ENCODE results near the gene AWAT1.
"Not testable (repeated sequence)": the region's sequence is repeated elsewhere in the genome, so short reads cannot be mapped to it uniquely, and the experiment has no call there.

AWAT1 gene

DNA sequence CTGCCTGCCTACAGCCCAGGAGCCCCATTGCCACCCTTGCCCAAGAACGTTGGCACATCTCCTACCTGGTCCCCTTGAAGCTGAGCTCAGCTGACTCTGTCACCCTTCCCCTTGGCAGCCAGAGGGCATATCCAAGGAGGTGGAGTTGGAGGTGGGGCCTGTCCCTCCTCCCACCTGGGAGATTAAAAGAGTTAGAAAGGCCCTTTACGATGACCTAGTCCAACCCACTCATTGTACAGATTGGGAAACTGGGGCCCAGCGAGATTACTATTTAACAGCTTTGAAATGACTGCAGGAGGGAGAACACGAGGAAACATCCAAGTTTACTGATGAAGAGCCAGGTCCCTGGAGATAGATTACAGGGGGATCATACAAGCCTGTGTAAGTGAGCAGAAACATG, 25.6 kb downstream of the AWAT1 start, which contains the start of gene P2RY4:
TSS of gene P2RY4 (minus strand) at position 101 of the 400 bp plus-strand sequence. CDS start 580 bp downstream, outside the sequence.
- DNase-seq (ENCODE audit: extremely low read depth in 1 of 2, low read depth in 1 of 2), result no peak

DNA sequence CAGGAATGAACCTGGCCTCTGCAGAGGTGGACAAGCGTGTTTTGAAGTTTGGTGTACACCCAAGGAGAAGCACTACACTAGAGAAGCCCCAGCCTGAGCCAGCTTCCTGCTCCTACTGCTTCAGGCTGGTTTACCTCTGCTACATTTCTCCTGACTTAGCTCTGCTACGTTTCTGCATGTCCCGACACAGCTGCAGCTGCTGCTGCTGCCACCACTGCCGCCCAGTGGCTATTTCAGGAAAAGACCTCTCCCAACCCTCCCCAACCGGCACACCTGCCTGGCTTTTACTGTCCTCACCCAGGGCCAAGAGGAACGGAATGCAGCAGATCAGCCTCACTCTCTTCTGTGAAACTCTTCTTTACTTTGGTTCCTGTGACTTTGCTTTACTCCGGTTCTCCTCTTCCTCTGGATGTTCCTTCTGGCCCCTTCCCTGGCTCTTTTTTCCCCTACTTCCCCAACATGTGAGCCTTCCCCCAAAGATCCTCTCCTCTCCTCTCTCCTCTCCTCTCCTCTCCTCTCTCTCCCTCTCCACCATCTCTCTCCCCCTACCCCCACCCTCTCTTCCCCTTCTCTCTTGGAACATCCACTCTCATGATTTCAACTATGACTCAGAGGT, 28.6 kb downstream of the AWAT1 start:
- peak in 1 of 2 donors; percentile 6 for DNase-seq (ENCODE audit: extremely low read depth in 1 of 2, low read depth in 1 of 2)

GRCh38 chrX:70264784-70265183, 30.3 kb downstream of the AWAT1 start:
- DNase-seq (ENCODE audit: extremely low read depth in 1 of 2, low read depth in 1 of 2), result no peak

GRCh38 chrX:70268034-70268433, 33.6 kb downstream of the AWAT1 start, which contains the start of gene ARR3:
Gene ARR3 (plus strand): TSS chrX:70268334. CDS start chrX:70269386, 1,052 bp downstream.
- DNase-seq (ENCODE audit: extremely low read depth in 1 of 2, low read depth in 1 of 2), result no peak

- DNase-seq (ENCODE audit: extremely low read depth in 1 of 2, low read depth in 1 of 2), result not testable (repeated sequence)
Measured at GRCh38 chrX:70274029-70274428, 39.6 kb downstream of the AWAT1 start.

DNA sequence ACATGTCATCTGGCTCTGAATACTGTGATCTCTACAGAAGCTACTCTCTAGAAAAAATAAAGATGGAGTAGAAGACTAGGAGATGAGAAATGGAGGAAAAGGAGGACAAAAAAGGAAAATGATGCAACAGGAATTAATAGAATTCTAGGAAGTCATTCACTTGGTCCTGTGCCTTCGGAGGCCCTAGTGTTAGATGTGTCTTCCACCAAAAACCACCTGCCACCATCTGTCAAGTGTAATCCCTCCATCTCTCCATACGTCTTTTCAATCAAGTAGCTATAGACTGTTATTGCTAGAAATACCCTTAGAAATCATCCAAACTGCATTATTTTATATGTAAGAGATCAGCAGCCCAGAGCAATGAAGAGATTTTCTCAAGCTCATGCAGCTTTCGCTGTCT, 44.6 kb downstream of the AWAT1 start:
- no peak for DNase-seq (ENCODE audit: extremely low read depth in 1 of 2, low read depth in 1 of 2)

DNA sequence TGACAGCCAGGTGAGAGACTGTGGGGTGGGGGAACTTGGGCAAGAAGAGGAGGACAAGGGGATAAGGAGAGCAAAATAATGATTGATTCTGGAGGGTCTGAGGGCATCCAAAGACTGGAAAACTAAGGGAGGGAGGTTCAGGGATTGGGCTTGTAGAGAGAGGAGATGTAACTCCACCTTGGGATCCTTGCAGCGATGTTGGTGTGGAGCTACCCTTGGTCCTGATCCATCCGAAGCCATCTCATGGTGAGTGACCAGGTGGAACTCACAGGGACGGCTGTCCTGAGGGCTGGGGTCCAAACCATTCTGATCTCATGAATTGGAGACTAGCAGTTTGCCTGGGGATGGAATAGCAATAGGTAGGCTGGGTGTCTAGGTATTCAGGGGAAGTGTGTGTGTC, 46.1 kb downstream of the AWAT1 start:
- no peak for DNase-seq (ENCODE audit: extremely low read depth in 1 of 2, low read depth in 1 of 2)

GRCh38 chrX:70281951-70282350, 47.5 kb downstream of the AWAT1 start, which contains the start of gene RAB41:
Gene RAB41 (plus strand): TSS chrX:70282172. CDS start chrX:70282218, 46 bp downstream.
- no peak for DNase-seq (ENCODE audit: extremely low read depth in 1 of 2, low read depth in 1 of 2)

GRCh38 chrX:70289168-70289792, 54.8 kb downstream of the AWAT1 start:
- no peak for DNase-seq (ENCODE audit: extremely low read depth in 1 of 2, low read depth in 1 of 2)

All from stimulated activated CD8-positive, alpha-beta memory T cell treated with anti-CD3 and anti-CD28 coated beads, Interleukin-7, amount 100 ng/mL, for 48 hours (primary cell).